Neutrophil (primary cell): ENCODE results near the gene LRRC15.
A peak's percentile ranks its signal among the peaks of the same experiment; 100 is the strongest.

ENCODE experiments used
- H3K27ac ChIP-seq: fragments of 200-600 bp; sonication (generic); 2 replicates; pipeline ENCODE4 v1.5.1; 2016; ENCODE audit warnings: mild to moderate bottlenecking, moderate library complexity
- H3K27me3 ChIP-seq: fragments of 200-600 bp; sonication (generic); 2 replicates; pipeline ENCODE4 v1.6.0; 2016; ENCODE audit warnings: mild to moderate bottlenecking
- H3K36me3 ChIP-seq: fragments of 200-600 bp; sonication (generic); 2 replicates; pipeline ENCODE4 v1.5.1; 2017
- H3K4me1 ChIP-seq, 2 experiments: fragments of 200-600 bp in 1 of 2; sonication (generic) in 1 of 2; 1 replicate in 1 of 2; 2 replicates in 1 of 2; pipeline versions ENCODE4 v1.5.1 to v1.6.1; 2013 to 2016; ENCODE audit warnings: low read depth in 1 of 2, low read length in 1 of 2, mild to moderate bottlenecking in 1 of 2, moderate library complexity in 1 of 2; ENCODE audit not compliant: control insufficient read depth in 1 of 2, insufficient read depth in 1 of 2
- H3K4me3 ChIP-seq, 2 experiments: fragments of 200-600 bp in 1 of 2; sonication (generic) in 1 of 2; 1 replicate in 1 of 2; 2 replicates in 1 of 2; pipeline ENCODE4 v1.5.1; 2013 to 2016; ENCODE audit warnings: low read depth in 1 of 2, low read length in 1 of 2, mild to moderate bottlenecking in 1 of 2, moderate library complexity in 1 of 2
- H3K9me3 ChIP-seq: fragments of 200-600 bp; sonication (generic); 2 replicates; pipeline ENCODE4 v1.5.1; 2016
- TF ChIP-seq, protein P1 (sequence below): fragments of 200-600 bp; sonication (generic); IDR thresholded peaks from 2 replicates; pipeline ENCODE4 v1.5.1; 2016; ENCODE audit warnings: antibody characterized with exemption

LRRC15 gene

DNA sequence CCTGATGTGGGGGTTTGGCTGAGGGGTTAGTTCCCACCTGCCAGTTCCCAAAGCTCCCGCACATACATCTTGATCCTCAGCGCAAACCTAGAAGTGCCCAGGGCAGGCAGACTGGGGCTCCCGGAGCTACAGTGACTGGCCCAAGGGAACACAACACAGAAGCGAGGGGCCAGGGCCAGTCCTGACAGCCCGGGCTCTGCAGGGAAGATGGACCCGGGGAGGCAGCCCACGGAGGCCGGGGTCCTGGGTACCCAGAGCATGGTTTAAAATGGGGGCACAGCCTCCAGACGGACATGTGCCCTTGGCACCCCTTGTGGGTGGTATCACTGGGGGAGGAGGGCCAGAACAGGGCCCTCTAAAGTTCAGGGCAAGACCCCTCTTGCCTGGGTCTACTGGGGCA, 23.5 kb downstream of the LRRC15 start:
- Histone ChIP-seq H3K4me1 (no peaks in the 10 kb centered on the region), H3K4me3 (no peak overlapping the region), H3K27ac (no peak overlapping the region), H3K36me3 (no peaks in the 10 kb centered on the region), H3K9me3 (no peaks in the 10 kb centered on the region), H3K27me3 (peaks cover 7% of the 10 kb centered on the region)
- TF ChIP-seq, protein P1, sequence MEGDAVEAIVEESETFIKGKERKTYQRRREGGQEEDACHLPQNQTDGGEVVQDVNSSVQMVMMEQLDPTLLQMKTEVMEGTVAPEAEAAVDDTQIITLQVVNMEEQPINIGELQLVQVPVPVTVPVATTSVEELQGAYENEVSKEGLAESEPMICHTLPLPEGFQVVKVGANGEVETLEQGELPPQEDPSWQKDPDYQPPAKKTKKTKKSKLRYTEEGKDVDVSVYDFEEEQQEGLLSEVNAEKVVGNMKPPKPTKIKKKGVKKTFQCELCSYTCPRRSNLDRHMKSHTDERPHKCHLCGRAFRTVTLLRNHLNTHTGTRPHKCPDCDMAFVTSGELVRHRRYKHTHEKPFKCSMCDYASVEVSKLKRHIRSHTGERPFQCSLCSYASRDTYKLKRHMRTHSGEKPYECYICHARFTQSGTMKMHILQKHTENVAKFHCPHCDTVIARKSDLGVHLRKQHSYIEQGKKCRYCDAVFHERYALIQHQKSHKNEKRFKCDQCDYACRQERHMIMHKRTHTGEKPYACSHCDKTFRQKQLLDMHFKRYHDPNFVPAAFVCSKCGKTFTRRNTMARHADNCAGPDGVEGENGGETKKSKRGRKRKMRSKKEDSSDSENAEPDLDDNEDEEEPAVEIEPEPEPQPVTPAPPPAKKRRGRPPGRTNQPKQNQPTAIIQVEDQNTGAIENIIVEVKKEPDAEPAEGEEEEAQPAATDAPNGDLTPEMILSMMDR: no peak

DNA sequence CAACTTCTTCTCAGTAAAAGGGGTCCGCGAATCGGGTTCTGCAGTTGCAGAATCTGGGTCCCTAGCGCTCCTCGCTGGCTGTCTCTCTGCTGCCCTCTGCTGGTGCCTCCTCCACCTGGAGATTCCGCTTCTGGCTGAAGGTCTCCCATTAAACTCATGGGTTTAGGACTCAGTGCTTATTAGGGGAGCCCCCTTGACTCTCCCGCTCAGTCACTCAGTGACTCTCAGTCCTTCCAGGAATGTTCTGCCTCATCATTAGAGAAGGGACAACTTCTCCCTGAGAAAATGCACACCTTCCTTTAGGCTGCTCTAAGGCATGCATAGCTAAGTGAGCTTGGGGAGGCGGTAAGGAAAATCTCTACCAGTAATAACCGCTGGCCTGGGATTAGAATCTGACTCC, 25.5 kb downstream of the LRRC15 start:
- H3K36me3 ChIP-seq: no peaks in the 10 kb centered on the region
- H3K4me1 ChIP-seq: no peaks in the 10 kb centered on the region
- TF ChIP-seq, protein P1: peak; percentile 51
- H3K4me3 ChIP-seq: no peak overlapping the region
- no peak overlapping the region for H3K27ac ChIP-seq
- no peaks in the 10 kb centered on the region for H3K9me3 ChIP-seq
- peaks cover 7% of the 10 kb centered on the region for H3K27me3 ChIP-seq

DNA sequence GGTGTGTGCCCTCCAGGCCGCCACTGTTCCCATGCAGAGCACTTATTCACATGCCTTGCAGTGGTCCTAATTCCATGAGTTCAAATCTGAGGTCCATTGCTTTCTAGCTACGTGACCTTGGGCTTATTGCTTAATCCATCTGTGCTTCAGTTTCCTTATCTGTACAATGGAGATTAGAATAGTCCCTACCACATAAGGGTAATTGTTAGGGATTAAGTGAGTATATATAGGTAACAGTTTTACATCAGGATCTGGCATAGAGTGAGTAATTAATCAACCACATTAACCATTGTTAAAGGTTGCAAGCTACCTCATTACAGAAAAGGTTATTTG, 26.0 kb downstream of the LRRC15 start:
- Histone ChIP-seq H3K27me3 (peaks cover 7% of the 10 kb centered on the region), H3K27ac (no peak overlapping the region), H3K4me1 (no peaks in the 10 kb centered on the region), H3K4me3 (no peak overlapping the region), H3K36me3 (no peaks in the 10 kb centered on the region), H3K9me3 (no peaks in the 10 kb centered on the region)
- TF ChIP-seq, protein P1: no peak

DNA sequence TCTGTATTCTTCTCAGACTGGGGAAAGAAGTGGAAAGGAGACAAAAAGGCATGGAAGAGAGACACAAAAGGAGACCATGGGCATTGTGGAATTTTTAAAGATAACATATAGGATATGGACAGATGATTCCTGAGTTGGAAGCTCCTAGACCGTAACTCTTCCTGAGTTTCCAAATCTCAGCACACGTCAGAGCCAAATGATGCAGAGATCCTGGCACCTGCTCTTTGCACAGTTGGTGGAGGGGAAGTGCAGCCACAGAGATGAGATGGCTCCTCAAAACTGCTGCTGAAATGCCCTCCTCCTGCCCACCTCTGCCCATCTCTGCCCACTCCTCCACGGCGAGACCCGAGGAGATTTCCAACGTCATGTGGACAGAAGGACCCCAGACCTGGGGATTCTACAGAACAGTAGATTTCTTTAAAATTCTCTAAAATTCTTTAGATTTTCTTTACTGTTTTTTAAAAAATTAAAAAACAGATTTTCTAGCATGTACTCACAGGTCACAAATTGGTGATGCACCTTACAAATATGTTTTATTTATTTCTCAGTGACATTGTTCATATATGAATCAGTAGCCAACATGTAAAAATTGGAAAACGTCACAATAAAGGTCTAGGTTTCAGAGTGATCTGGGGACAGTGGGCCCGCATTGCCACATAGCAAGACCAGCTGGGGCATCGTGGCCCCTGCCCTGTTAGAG, 26.5 kb downstream of the LRRC15 start:
- Histone ChIP-seq H3K27me3 (peaks cover 7% of the 10 kb centered on the region), H3K4me1 (no peaks in the 10 kb centered on the region), H3K9me3 (no peaks in the 10 kb centered on the region), H3K4me3 (no peak overlapping the region), H3K36me3 (no peaks in the 10 kb centered on the region), H3K27ac (no peak overlapping the region)
- TF ChIP-seq, protein P1: no peak

- Histone ChIP-seq H3K36me3 (no peaks in the 10 kb centered on the region), H3K4me3 (no peak overlapping the region), H3K27ac (no peak overlapping the region), H3K9me3 (no peaks in the 10 kb centered on the region), H3K27me3 (peaks cover 11% of the 10 kb centered on the region), H3K4me1 (no peaks in the 10 kb centered on the region)
- TF ChIP-seq, protein P1: no peak
These were observed 28.7 kb downstream of the LRRC15 start for GRCh38 chr3:194340757-194341400.
